Measurements from ENCODE around the gene IAPP.

IAPP gene

DNA sequence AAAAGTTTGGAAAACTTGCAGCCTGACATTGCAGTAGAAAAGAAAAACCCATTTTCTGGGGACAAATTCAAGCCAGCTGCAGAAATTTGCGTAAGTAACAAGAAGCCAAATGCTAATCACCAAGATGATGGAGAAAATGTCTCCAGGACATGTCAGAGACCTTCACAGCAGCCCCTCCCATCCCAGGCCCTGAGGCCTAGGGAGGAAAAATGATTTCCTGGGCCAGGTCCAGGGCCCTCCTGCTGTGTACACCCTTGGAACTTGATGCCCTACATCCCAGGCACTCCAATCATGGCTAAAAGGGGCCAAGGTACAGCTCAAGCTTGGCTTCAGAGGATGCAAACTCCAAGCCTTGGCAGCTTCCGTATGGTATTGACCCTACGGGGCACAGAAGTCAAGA, 14.5 kb downstream of the IAPP start:
- TF ChIP-seq ZNF658 (tag by site-specific recombination; IDR thresholded peaks at IDR 0.05): no peak
- TF ChIP-seq ZFP37 (tag by site-specific recombination; IDR thresholded peaks at IDR 0.05): no peak
- TF ChIP-seq ZNF514 (tag by site-specific recombination; IDR thresholded peaks at IDR 0.05): no peak
- TF ChIP-seq ZNF544 (tag by site-specific recombination; IDR thresholded peaks at IDR 0.05): no peak
- TF ChIP-seq, protein P1, sequence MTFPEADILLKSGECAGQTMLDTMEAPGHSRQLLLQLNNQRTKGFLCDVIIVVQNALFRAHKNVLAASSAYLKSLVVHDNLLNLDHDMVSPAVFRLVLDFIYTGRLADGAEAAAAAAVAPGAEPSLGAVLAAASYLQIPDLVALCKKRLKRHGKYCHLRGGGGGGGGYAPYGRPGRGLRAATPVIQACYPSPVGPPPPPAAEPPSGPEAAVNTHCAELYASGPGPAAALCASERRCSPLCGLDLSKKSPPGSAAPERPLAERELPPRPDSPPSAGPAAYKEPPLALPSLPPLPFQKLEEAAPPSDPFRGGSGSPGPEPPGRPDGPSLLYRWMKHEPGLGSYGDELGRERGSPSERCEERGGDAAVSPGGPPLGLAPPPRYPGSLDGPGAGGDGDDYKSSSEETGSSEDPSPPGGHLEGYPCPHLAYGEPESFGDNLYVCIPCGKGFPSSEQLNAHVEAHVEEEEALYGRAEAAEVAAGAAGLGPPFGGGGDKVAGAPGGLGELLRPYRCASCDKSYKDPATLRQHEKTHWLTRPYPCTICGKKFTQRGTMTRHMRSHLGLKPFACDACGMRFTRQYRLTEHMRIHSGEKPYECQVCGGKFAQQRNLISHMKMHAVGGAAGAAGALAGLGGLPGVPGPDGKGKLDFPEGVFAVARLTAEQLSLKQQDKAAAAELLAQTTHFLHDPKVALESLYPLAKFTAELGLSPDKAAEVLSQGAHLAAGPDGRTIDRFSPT (tag by site-specific recombination; IDR thresholded peaks at IDR 0.05): no peak
- no peak for TF ChIP-seq ZNF704 (tag by site-specific recombination; IDR thresholded peaks at IDR 0.05)
- no peak for TF ChIP-seq HOXD13 (CRISPR knock-in tag; IDR thresholded peaks at IDR 0.05; ENCODE audit: borderline replicate concordance)
- TF ChIP-seq ZNF639 (tag by site-specific recombination; IDR thresholded peaks at IDR 0.05): no peak
- no peak for TF ChIP-seq ZNF548 (tag by site-specific recombination; IDR thresholded peaks at IDR 0.05)
- no peak for TF ChIP-seq ZNF311 (tag by site-specific recombination; IDR thresholded peaks at IDR 0.05; ENCODE audit: borderline replicate concordance)
- no peak for TF ChIP-seq ZNF132 (tag by site-specific recombination; IDR thresholded peaks at IDR 0.05; ENCODE audit: borderline replicate concordance)
- no peak for TF ChIP-seq ZNF354C (tag by site-specific recombination; IDR thresholded peaks at IDR 0.05; ENCODE audit: borderline replicate concordance, low read depth)
- no peak for TF ChIP-seq OVOL3 (tag by site-specific recombination; IDR thresholded peaks at IDR 0.05)
- no peak for TF ChIP-seq SALL2 (tag by site-specific recombination; IDR thresholded peaks at IDR 0.05; ENCODE audit: borderline replicate concordance)
- no peak for TF ChIP-seq ZNF510 (tag by site-specific recombination; IDR thresholded peaks at IDR 0.05; ENCODE audit: insufficient replicate concordance)
- no peak for TF ChIP-seq ZNF596 (tag by site-specific recombination; IDR thresholded peaks at IDR 0.05)
- no peak for TF ChIP-seq ZFHX2 (tag by site-specific recombination; conservative IDR thresholded peaks at IDR 0.05)
- no peak for TF ChIP-seq GLI2 (tag by site-specific recombination; IDR thresholded peaks at IDR 0.05; ENCODE audit: borderline replicate concordance, low read depth)
- ChIA-PET CTCF (no interaction called here), POLR2A (no interaction called here)
- Histone ChIP-seq H3K9me3 (ENCODE audit: control insufficient read depth, insufficient read depth, low read depth, low read length) (no peaks in the 10 kb centered on the region), H3K36me3 (ENCODE audit: control insufficient read depth in 2 of 2, insufficient read depth in 1 of 2, low read length in 2 of 2) (no peaks in the 10 kb centered on the region), H3K4me3 (ENCODE audit: low read depth, low read length) (no peak overlapping the region), H3K27ac (ENCODE audit: extremely low read depth, low read depth, low read length) (no peak overlapping the region), H3K4me1 (ENCODE audit: control insufficient read depth, insufficient read depth, low read length) (no peaks in the 10 kb centered on the region)

- CTCF ChIA-PET: no interaction called here
Observed at GRCh38 chr12:21392384-21392783, 19.7 kb downstream of the IAPP start.

More at GRCh38 chr12:21392384-21392783, 19.7 kb downstream of the IAPP start:
- Histone ChIP-seq H3K9me3 (ENCODE audit: control insufficient read depth, insufficient read depth, low read depth, low read length) (no peaks in the 10 kb centered on the region), H3K4me3 (ENCODE audit: low read depth, low read length) (no peak overlapping the region), H3K27ac (ENCODE audit: extremely low read depth, low read depth, low read length) (no peak overlapping the region), H3K36me3 (ENCODE audit: control insufficient read depth in 2 of 2, insufficient read depth in 1 of 2, low read length in 2 of 2) (no peaks in the 10 kb centered on the region), H3K4me1 (ENCODE audit: control insufficient read depth, insufficient read depth, low read length) (no peaks in the 10 kb centered on the region)
- POLR2A ChIA-PET: no interaction called here
- no peak for TF ChIP-seq ZNF624 (tag by site-specific recombination; IDR thresholded peaks at IDR 0.05)
- TF ChIP-seq ZNF707 (tag by site-specific recombination; IDR thresholded peaks at IDR 0.05): no peak
- TF ChIP-seq ZNF48 (tag by site-specific recombination; IDR thresholded peaks at IDR 0.05): no peak
- TF ChIP-seq, protein P2, sequence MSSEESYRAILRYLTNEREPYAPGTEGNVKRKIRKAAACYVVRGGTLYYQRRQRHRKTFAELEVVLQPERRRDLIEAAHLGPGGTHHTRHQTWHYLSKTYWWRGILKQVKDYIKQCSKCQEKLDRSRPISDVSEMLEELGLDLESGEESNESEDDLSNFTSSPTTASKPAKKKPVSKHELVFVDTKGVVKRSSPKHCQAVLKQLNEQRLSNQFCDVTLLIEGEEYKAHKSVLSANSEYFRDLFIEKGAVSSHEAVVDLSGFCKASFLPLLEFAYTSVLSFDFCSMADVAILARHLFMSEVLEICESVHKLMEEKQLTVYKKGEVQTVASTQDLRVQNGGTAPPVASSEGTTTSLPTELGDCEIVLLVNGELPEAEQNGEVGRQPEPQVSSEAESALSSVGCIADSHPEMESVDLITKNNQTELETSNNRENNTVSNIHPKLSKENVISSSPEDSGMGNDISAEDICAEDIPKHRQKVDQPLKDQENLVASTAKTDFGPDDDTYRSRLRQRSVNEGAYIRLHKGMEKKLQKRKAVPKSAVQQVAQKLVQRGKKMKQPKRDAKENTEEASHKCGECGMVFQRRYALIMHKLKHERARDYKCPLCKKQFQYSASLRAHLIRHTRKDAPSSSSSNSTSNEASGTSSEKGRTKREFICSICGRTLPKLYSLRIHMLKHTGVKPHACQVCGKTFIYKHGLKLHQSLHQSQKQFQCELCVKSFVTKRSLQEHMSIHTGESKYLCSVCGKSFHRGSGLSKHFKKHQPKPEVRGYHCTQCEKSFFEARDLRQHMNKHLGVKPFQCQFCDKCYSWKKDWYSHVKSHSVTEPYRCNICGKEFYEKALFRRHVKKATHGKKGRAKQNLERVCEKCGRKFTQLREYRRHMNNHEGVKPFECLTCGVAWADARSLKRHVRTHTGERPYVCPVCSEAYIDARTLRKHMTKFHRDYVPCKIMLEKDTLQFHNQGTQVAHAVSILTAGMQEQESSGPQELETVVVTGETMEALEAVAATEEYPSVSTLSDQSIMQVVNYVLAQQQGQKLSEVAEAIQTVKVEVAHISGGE (tag by site-specific recombination; conservative IDR thresholded peaks at IDR 0.05; ENCODE audit: low read depth): no peak
- TF ChIP-seq ZNF366 (tag by site-specific recombination; conservative IDR thresholded peaks at IDR 0.05): no peak
- TF ChIP-seq, protein P3, sequence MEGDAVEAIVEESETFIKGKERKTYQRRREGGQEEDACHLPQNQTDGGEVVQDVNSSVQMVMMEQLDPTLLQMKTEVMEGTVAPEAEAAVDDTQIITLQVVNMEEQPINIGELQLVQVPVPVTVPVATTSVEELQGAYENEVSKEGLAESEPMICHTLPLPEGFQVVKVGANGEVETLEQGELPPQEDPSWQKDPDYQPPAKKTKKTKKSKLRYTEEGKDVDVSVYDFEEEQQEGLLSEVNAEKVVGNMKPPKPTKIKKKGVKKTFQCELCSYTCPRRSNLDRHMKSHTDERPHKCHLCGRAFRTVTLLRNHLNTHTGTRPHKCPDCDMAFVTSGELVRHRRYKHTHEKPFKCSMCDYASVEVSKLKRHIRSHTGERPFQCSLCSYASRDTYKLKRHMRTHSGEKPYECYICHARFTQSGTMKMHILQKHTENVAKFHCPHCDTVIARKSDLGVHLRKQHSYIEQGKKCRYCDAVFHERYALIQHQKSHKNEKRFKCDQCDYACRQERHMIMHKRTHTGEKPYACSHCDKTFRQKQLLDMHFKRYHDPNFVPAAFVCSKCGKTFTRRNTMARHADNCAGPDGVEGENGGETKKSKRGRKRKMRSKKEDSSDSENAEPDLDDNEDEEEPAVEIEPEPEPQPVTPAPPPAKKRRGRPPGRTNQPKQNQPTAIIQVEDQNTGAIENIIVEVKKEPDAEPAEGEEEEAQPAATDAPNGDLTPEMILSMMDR (tag by site-specific recombination; IDR thresholded peaks at IDR 0.05): no peak
- no peak for TF ChIP-seq ZNF792 (tag by site-specific recombination; IDR thresholded peaks at IDR 0.05)
- TF ChIP-seq ZNF416 (tag by site-specific recombination; IDR thresholded peaks at IDR 0.05): no peak
